GM23248 (cell line): ENCODE measurements around the gene ZNF521. TPM values are rescaled to one million over a fixed set of nuclear protein-coding genes. Genes with fewer than 3 reads are reported as not detected.

Experiments used
- DNase-seq: peaks from one replicate; pipeline ENCODE4 v3.0.0-alpha.2; 2015
- H2AFZ ChIP-seq: fragments of 200-600 bp; sonication (generic); 2 replicates; pipeline ENCODE4 v1.6.1; 2016; ENCODE audit warnings: antibody characterized with exemption
- H3F3A ChIP-seq: fragments of 200-600 bp; sonication (generic); 2 replicates; pipeline ENCODE4 v1.6.1; 2016; ENCODE audit warnings: mild to moderate bottlenecking, antibody characterized with exemption, mixed run types; ENCODE audit not compliant: insufficient read depth
- H3K27ac ChIP-seq: fragments of 200-600 bp; sonication (generic); 2 replicates; pipeline ENCODE4 v1.5.1; 2016; ENCODE audit warnings: mild to moderate bottlenecking
- H3K27me3 ChIP-seq: fragments of 200-600 bp; sonication (generic); replicated peaks from 2 replicates; pipeline ENCODE4 v1.6.1; 2016; ENCODE audit warnings: mild to moderate bottlenecking; ENCODE audit not compliant: insufficient read depth
- H3K36me3 ChIP-seq: fragments of 200-600 bp; sonication (generic); 2 replicates; pipeline ENCODE4 v1.6.1; 2016; ENCODE audit warnings: low read depth, mild to moderate bottlenecking
- H3K4me1 ChIP-seq: fragments of 200-600 bp; sonication (generic); 2 replicates; pipeline ENCODE4 v1.6.1; 2016; ENCODE audit warnings: mild to moderate bottlenecking; ENCODE audit not compliant: insufficient read depth
- H3K4me2 ChIP-seq: fragments of 200-600 bp; sonication (generic); one replicate; pipeline ENCODE4 v1.6.1; 2016; ENCODE audit warnings: mild to moderate bottlenecking; ENCODE audit not compliant: unreplicated experiment
- H3K4me3 ChIP-seq: fragments of 200-600 bp; sonication (generic); 2 replicates; pipeline ENCODE4 v1.5.1; 2016; ENCODE audit warnings: mild to moderate bottlenecking
- H3K79me2 ChIP-seq: fragments of 200-600 bp; sonication (generic); 2 replicates; pipeline ENCODE4 v1.6.1; 2016; ENCODE audit warnings: mild to moderate bottlenecking; ENCODE audit not compliant: insufficient read depth
- H3K9ac ChIP-seq: fragments of 200-600 bp; sonication (generic); 2 replicates; pipeline ENCODE4 v1.6.1; 2016; ENCODE audit warnings: mild to moderate bottlenecking
- H3K9me2 ChIP-seq: fragments of 200-600 bp; sonication (generic); 2 replicates; pipeline ENCODE4 v1.6.1; 2016; ENCODE audit warnings: mixed run types, mild to moderate bottlenecking, moderate library complexity; ENCODE audit not compliant: insufficient read depth
- H3K9me3 ChIP-seq: fragments of 200-600 bp; sonication (generic); one replicate; pipeline ENCODE4 v1.6.1; 2017; ENCODE audit warnings: low read depth
- H4K20me1 ChIP-seq: fragments of 200-600 bp; sonication (generic); 2 replicates; pipeline ENCODE4 v1.6.0; 2016; ENCODE audit not compliant: insufficient read depth
- EZH2 ChIP-seq: fragments of 200-600 bp; sonication (generic); IDR thresholded peaks from 2 replicates; pipeline ENCODE4 v1.6.1; 2018; ENCODE audit warnings: antibody characterized with exemption, mild to moderate bottlenecking; ENCODE audit not compliant: insufficient read depth, poor library complexity, severe bottlenecking
- EZH2phosphoT487 ChIP-seq: fragments of 200-600 bp; sonication (generic); IDR thresholded peaks from 2 replicates; pipeline ENCODE4 v1.6.1; 2018; ENCODE audit warnings: antibody characterized with exemption, moderate library complexity, mild to moderate bottlenecking, low read depth; ENCODE audit not compliant: insufficient read depth
- WGBS, 2 experiments: methylation state at CpG; one replicate each; pipeline ENCODE4 v1.1.6; 2015 to 2017; ENCODE audit warnings: low lambda C conversion rate in 2 of 2, low coverage in 1 of 2; ENCODE audit errors: missing lambda C conversion rate in 2 of 2; 5-methylcytosine and 5-hydroxymethylcytosine counted together
- in situ Hi-C: fragments of 300-500 bp; cut with MboI; formaldehyde crosslinking; loops from 2 replicates; pipeline ENCODE4 v1.15.0; 2020
- polyA plus RNA-seq: library from polyadenylated mRNA; unstranded; fragments of >200 nt; fragmentation: Nextera tagmentation; extraction: Ambion mirVana; gene quantifications from 2 replicates; pipeline ENCODE4 v1.2.1, GENCODE V29; 2016
- total RNA-seq: library from RNA; depleted of rRNA; stranded (reverse); fragments of >200 nt; shearing (Covaris generic); gene quantifications from 2 replicates; pipeline ENCODE4 v1.2.3, GENCODE V29; 2014

Gene ZNF521
- total and polyA plus RNA-seq, 2 experiments from 2014 or later = 7.8 to 17.9 TPM

- H3K4me3 ChIP-seq = no peak overlapping the region
- H3K79me2 ChIP-seq = no peaks in the 10 kb centered on the region
- in situ Hi-C loops = no loop called here
- 64 to 66% methylated on average over 6 of the region's 6 CpGs for WGBS, 2 experiments
- no peak overlapping the region for H2AFZ ChIP-seq
- no peaks in the 10 kb centered on the region for H3K9me3 ChIP-seq
- peaks cover 24% of the 10 kb centered on the region for H3K4me1 ChIP-seq
- no peak for TF ChIP-seq EZH2phosphoT487
- no peak for TF ChIP-seq EZH2
- no peaks in the 10 kb centered on the region for H4K20me1 ChIP-seq
- no peak overlapping the region for H3K4me2 ChIP-seq
- no peaks in the 10 kb centered on the region for H3K36me3 ChIP-seq
- no peaks in the 10 kb centered on the region for H3K9me2 ChIP-seq
- DNase-seq = no peak
- no peak overlapping the region for H3K9ac ChIP-seq
- H3K27me3 ChIP-seq = no peaks in the 10 kb centered on the region
- H3F3A ChIP-seq = no peaks in the 10 kb centered on the region; the same call in 1 of the 2 replicates
- no peak overlapping the region for H3K27ac ChIP-seq
Observed at GRCh38 chr18:25279961-25280360, 72.0 kb downstream of the ZNF521 start.

- Histone ChIP-seq H3K27me3 (no peaks in the 10 kb centered on the region), H3K4me2 (no peak overlapping the region), H3K4me3 (no peak overlapping the region), H3K9ac (no peak overlapping the region), H4K20me1 (no peaks in the 10 kb centered on the region), H3K79me2 (no peaks in the 10 kb centered on the region), H3K27ac (no peak overlapping the region), H3K4me1 (peaks cover 20% of the 10 kb centered on the region), H3K9me3 (no peaks in the 10 kb centered on the region), H3F3A (no peaks in the 10 kb centered on the region; the same call in 1 of the 2 replicates), H3K9me2 (no peaks in the 10 kb centered on the region), H3K36me3 (no peaks in the 10 kb centered on the region), H2AFZ (no peak overlapping the region)
- peak; percentile 21 for DNase-seq
- in situ Hi-C loops = no loop called here
- no peak for TF ChIP-seq EZH2
- no peak for TF ChIP-seq EZH2phosphoT487
- 35 to 47% methylated on average over 3 of the region's 3 CpGs for WGBS, 2 experiments
Observed at GRCh38 chr18:25279556-25279955, 72.4 kb downstream of the ZNF521 start.

- Histone ChIP-seq H3K4me1 (peaks cover 16% of the 10 kb centered on the region), H3K4me3 (no peak overlapping the region), H3K9me2 (no peaks in the 10 kb centered on the region), H3K27me3 (no peaks in the 10 kb centered on the region), H3K36me3 (no peaks in the 10 kb centered on the region), H3K9me3 (no peaks in the 10 kb centered on the region), H2AFZ (no peak overlapping the region), H3F3A (no peaks in the 10 kb centered on the region; the same call in 1 of the 2 replicates), H3K27ac (no peak overlapping the region), H3K9ac (no peak overlapping the region), H3K79me2 (no peaks in the 10 kb centered on the region), H4K20me1 (no peaks in the 10 kb centered on the region), H3K4me2 (no peak overlapping the region)
- TF ChIP-seq EZH2phosphoT487 (no peak), EZH2 (no peak)
- DNase-seq = peak; percentile 55
- 36 to 47% methylated on average over 2 of the region's 2 CpGs for WGBS, 2 experiments
- in situ Hi-C loops = no loop called here
Observed at GRCh38 chr18:25279133-25279532, 72.8 kb downstream of the ZNF521 start.

- Histone ChIP-seq H3K9me3 (no peaks in the 10 kb centered on the region), H3K27ac (no peak overlapping the region), H3K27me3 (no peaks in the 10 kb centered on the region), H3K4me1 (peaks cover 12% of the 10 kb centered on the region), H3K36me3 (no peaks in the 10 kb centered on the region), H3F3A (no peaks in the 10 kb centered on the region), H3K9ac (no peak overlapping the region), H4K20me1 (no peaks in the 10 kb centered on the region), H3K79me2 (no peaks in the 10 kb centered on the region), H3K4me2 (no peak overlapping the region), H2AFZ (no peak overlapping the region), H3K4me3 (no peak overlapping the region), H3K9me2 (no peaks in the 10 kb centered on the region)
- TF ChIP-seq EZH2phosphoT487 = no peak
- no peak for TF ChIP-seq EZH2
- WGBS, 2 experiments = 86 to 87% methylated on average over 4 of the region's 4 CpGs
- DNase-seq = no peak
- in situ Hi-C loops = no loop called here
Observed at GRCh38 chr18:25278394-25278793, 73.6 kb downstream of the ZNF521 start.
